ENCODE results near the gene EPS8L1.

EPS8L1 gene

GRCh38 chr19:55116232-55116858 is 40.7 kb downstream of the EPS8L1 start:
- H3K4me3 ChIP-seq (ENCODE audit: low read depth, low read length), result peak overlapping the region; percentile 89
- TF ChIP-seq CTCF (IDR thresholded peaks at IDR 0.05; ENCODE audit: low read depth, low read length), result no peak

- no peak for TF ChIP-seq CTCF (IDR thresholded peaks at IDR 0.05; ENCODE audit: low read depth, low read length)
- peak within 1 kb of the TSS; percentile 89 for H3K4me3 ChIP-seq (ENCODE audit: low read depth, low read length)
Observed at GRCh38 chr19:55116859-55117662, 41.4 kb downstream of the EPS8L1 start, which contains the start of gene PPP1R12C. Gene PPP1R12C, minus strand, starts transcription at chr19:55117637. Its CDS starts 94 bp downstream, at chr19:55117543.

- no peak for TF ChIP-seq CTCF (IDR thresholded peaks at IDR 0.05; ENCODE audit: low read depth, low read length)
- H3K4me3 ChIP-seq (ENCODE audit: low read depth, low read length), result peak overlapping the region; percentile 57
Observed at GRCh38 chr19:55117663-55118391, 42.2 kb downstream of the EPS8L1 start.

- TF ChIP-seq CTCF (IDR thresholded peaks at IDR 0.05; ENCODE audit: low read depth, low read length), result no peak
- peak overlapping the region; percentile 57 for H3K4me3 ChIP-seq (ENCODE audit: low read depth, low read length)
Observed at GRCh38 chr19:55118401-55118991, 42.8 kb downstream of the EPS8L1 start.

- no peak overlapping the region for H3K4me3 ChIP-seq (ENCODE audit: low read depth, low read length)
- TF ChIP-seq CTCF (IDR thresholded peaks at IDR 0.05; ENCODE audit: low read depth, low read length), result no peak
Observed at GRCh38 chr19:55119053-55119452, 43.4 kb downstream of the EPS8L1 start.

- no peak for TF ChIP-seq CTCF (IDR thresholded peaks at IDR 0.05; ENCODE audit: low read depth, low read length)
- H3K4me3 ChIP-seq (ENCODE audit: low read depth, low read length), result no peak overlapping the region
Observed at GRCh38 chr19:55131421-55131820, 55.8 kb downstream of the EPS8L1 start.
